LoVo (cell line): ENCODE results near the gene TUBA1A.
"Not testable (repeated sequence)": the region's sequence is repeated elsewhere in the genome, so short reads cannot be mapped to it uniquely, and the experiment has no call there.

ENCODE experiments used
- DNase-seq: peaks from one replicate; pipeline ENCODE4 v3.0.0-alpha.2; 2016; ENCODE audit warnings: low spot score

TUBA1A gene

GRCh38 chr12:49147384-49147783 is 41.5 kb downstream of the TUBA1A start:
- DNase-seq = no peak

GRCh38 chr12:49146406-49146805 is 42.5 kb downstream of the TUBA1A start:
- DNase-seq = no peak

- no peak for DNase-seq
Observed at GRCh38 chr12:49144384-49144783, 44.5 kb downstream of the TUBA1A start.

GRCh38 chr12:49138999-49139398 is 49.9 kb downstream of the TUBA1A start:
- DNase-seq = no peak

GRCh38 chr12:49138587-49138986 is 50.3 kb downstream of the TUBA1A start:
- DNase-seq = no peak

GRCh38 chr12:49137476-49137875 is 51.4 kb downstream of the TUBA1A start:
- no peak for DNase-seq

GRCh38 chr12:49136997-49137396 is 51.9 kb downstream of the TUBA1A start:
- DNase-seq = not testable (repeated sequence)
